Activated CD8-positive, alpha-beta memory T cell treated with anti-CD3 and anti-CD28 coated beads, Interleukin-2, amount 50 U/mL, for 4 hours (primary cell): ENCODE results near the gene HSD3B7.
A peak's percentile ranks its signal among the peaks of the same experiment; 100 is the strongest.

Experiments
- DNase-seq: peaks from one replicate; pipeline ENCODE4 v3.0.0-alpha.2; 2020

HSD3B7 gene

DNA sequence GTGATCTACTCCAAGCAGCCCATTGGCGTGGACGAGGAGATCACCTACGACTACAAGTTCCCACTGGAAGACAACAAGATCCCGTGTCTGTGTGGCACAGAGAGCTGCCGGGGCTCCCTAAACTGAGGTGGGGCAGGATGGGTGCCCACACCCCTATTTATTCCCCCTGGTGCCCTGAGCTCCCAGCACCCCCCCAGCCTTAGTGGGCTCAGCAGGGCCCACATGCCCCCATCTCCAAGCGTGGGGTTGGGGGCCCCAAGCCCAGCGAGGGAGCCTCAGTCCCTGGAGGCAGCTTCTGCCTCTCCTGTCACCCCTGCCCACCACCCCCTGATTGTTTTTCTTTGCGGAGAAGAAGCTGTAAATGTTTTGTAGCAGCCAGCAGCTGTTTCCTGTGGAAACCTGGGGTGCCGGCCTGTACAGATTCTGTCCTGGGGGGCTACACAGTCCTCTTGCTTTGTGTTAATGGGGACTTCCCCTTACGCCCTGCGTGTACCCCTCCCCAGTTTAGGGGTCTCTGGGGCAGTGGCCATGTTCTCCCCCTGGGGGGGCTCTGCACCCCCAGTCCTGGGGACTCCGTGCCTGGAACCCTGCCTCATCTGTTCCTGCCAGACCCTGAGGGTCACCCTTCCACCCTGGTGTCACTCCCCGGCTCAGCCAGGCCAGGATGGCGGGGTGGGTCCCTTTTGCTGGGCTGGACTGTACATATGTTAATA, 953 bp upstream of the HSD3B7 start:
- no peak for DNase-seq

GRCh38 chr16:30985401-30986128, 558 bp downstream of the HSD3B7 start:
- DNase-seq, result no peak

- no peak for DNase-seq
Measured at GRCh38 chr16:30986129-30986991, 1.4 kb downstream of the HSD3B7 start.

- no peak for DNase-seq
Measured at GRCh38 chr16:30987581-30988190, 2.7 kb downstream of the HSD3B7 start.

DNA sequence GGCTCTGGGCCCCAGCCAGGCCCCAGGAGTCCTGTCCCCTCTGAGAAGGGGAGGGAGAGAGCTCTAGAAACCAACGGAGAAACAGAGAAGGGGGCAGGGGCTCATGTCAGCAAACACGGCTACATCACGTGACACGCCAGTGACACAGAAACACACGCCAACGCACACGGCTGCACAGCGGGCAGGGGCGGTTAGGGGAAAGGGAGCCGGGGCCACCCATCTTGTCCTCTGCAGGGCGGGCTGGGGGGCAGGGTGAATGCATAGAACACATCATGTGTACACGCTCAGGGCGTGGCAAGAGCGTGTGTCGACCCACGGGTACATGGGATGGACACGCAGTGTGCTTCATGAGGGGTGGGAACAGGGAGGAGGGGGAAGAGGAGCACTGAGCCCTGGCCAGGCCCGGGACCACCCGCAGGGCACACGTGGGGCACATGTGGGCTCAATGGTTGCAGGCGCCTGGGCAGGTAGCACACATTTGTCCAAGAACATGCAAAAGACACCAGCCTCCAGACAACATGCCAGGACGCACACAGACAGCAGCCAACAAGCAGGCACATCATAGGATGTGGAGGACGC, 4.6 kb downstream of the HSD3B7 start:
- no peak for DNase-seq

DNA sequence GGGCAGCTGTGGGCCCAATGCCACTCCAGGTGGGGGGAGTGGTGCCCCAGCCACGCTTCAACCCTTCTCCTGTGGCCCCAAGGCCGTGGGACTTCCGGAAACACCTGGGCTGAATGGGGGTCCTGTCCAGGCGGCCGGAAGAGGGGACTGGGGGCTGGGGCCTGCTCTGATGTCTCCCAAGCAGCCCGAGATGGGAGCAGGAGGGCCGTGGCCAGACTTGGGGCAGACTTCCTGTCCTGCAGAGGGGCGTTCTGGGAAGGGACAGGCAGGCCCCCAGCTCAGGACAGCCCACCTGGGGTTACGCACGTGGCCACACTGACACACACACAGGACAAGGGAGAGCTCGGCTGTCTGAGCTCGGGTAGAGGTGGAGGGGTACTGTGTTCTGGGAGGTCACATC, 5.1 kb downstream of the HSD3B7 start:
- DNase-seq, result no peak

DNA sequence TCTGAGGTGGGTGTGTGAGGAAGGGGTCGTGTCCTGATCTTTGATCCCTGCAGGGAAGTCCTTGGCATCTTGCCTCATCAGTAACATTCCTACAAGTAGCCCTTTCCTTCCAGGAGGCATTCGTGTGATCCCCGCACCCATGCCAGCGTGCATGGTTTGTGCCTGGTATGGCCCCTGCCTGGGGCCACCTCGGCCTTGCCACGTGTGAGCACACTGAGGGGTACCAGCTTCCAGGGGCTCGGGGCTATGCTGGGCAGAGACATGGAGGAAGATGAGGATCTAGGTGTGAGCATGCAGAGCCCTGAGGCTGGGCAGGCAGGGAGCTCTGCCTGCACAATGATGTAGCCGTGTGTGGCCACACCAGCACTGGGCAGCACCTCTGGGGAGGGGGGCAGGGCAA, 6.0 kb downstream of the HSD3B7 start:
- DNase-seq, result no peak

- no peak for DNase-seq
Measured at GRCh38 chr16:30992276-30992780, 7.3 kb downstream of the HSD3B7 start.

GRCh38 chr16:30992931-30993816, 8.2 kb downstream of the HSD3B7 start:
- no peak for DNase-seq

DNA sequence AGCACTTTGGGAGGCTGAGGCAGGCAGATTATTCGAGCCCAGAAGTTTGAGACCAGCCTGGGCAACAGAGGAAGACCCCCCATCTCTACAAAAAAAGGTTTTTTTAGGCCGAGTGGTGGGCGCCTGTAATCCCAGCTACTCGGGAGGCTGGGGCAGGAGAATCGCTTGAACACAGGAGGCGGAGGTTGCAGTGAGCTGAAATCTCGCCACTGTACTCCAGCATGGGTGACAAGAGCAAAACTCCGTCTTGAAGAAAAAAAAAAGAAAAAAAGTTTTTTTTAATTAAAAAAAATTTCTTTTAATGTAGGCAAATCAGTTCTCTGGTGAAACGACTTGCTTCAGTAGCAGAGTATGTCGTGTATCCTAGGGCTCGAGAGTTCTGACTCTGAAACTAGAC, 10.9 kb downstream of the HSD3B7 start:
- no peak for DNase-seq

DNA sequence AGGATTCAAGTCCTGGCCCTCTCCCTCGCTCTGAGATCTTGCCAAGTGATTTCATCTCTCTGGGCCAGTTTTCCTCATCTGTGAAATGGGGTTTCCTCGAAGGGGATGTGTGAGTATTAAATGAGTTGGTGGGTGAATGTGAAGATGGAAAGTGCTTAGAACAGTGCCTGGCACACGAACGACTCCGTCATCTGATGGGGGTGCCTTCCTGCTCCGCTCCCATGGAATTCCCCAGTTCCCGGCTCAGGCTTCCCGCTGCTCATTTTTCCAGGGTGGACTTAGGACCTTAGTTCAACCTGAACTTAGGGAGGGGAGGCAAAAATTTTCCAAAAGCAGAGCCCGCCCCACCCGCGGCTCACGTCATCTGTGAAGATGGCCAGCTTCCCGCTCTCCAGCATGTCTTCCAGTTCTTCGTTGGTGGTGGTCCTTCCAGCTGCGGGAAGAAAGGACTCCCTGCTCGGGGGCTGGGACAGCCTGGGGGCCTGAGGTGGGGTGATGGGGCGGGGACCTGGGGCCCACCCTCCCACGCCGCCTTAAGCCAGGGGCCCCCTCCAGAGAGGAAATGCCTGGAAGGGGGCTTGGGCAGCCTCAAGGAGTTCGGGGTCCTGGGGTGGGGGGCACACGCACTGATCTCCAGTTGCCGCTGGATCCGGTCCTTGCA, 11.4 kb downstream of the HSD3B7 start:
- no peak for DNase-seq

- DNase-seq, result peak; percentile 80
Measured at GRCh38 chr16:30996985-30997724, 12.1 kb downstream of the HSD3B7 start.

DNA sequence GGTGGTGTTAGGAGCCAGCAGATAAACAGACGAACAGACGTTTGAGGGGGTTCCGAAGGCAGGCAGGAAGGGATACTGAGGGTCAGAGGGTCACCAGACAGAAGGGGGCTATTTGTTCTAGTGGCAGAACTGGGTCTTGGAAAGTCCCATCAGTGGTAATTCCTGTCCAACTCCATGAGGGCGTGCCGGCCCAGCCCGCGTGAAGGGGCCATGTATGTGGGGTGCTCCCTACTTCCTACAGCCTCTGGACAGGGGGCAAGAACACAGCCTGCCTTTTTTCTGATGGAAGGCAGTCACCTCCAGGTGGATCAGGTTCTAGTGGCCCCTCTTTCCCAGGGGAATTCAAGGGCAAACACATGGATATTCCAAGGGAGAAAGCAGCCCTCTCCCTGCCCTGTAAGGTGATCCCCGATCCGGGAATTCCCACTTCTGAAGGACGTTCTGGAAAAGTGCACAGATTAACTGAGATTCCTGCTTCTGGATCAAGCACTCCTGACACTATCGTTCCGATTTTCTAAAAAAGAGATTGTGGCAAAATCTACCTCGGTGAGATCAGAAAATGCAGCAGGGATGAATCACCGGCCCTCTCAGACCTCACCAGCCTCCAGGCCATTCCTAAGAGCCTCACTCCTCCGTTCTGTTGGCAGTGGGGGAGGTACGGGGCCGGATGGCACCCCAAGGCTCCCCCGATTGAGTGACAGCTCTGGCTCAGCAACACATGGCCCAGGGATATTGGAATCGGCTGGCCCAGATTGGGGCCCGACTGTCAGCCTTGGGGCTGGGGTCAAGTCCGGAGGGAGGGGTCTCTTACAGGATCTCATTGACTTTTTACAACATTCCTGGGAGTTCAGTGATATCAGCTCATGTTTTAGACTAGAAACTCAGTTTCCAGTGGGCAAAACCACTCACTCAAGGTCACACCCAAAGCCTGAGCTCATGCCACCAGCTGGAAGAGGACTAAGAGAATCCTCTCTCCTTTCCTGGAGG, 13.0 kb downstream of the HSD3B7 start:
- DNase-seq, result no peak

- no peak for DNase-seq
Measured at GRCh38 chr16:30998852-30999761, 14.1 kb downstream of the HSD3B7 start.

- no peak for DNase-seq
Measured at GRCh38 chr16:31000671-31001382, 15.8 kb downstream of the HSD3B7 start.

DNA sequence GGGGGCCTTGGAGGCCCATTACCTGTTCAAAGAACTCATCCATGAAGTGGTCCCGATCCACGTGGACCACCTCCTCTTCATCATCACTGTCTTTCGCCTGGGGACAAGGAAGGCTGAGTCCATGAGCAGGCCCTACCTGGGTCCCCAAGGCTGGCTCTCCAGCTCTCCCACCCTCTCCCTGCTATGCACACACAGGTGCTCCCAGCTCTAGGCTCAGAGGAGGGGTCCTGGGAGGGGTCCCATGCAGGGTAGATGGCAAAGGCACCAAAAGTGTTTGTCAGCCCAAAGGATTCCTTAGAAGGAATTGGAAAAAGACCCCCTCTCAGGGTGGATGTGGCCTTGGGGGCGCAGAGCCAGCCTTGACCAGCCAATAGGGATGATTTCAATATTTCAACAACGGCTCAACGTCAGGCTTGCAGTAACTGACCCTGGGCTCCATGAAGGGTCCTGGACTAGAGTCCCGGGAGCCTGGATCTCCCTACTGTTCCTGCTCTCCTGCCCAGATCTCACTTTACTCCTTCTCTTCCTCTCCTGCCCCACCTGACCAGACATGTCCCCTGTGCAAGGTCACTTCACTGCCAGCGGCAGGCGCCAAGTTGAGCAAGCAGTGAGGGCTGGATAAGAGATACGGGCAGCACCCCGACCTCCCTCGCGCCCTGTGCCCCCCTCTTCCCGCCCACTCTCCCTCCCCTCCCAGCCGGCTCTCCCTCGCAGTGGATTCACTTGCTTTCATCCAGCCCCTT, 16.7 kb downstream of the HSD3B7 start:
- DNase-seq, result no peak
